ENCODE measurements around the gene SPDL1. TPM values are rescaled to one million over a fixed set of nuclear protein-coding genes. Genes with fewer than 3 reads are reported as not detected.

The SPDL1 gene
- total and polyA plus RNA-seq, 9 donors, result 4.1 to 10.4 (median 7.2) TPM

GRCh38 chr5:169648725-169649310, 65.2 kb downstream of the SPDL1 start:
- intact Hi-C loops (cut with DNase I), result no loop called here
- peaks cover 1% of the 10 kb centered on the region for H3K4me1 ChIP-seq (ENCODE audit: insufficient read depth)
- no peaks in the 10 kb centered on the region for H3K36me3 ChIP-seq
- H3K4me3 ChIP-seq, result no peak overlapping the region
- no peak overlapping the region for H3K27ac ChIP-seq
- no peak for DNase-seq
- TF ChIP-seq CTCF (IDR thresholded peaks at IDR 0.05), result no peak
- TF ChIP-seq POLR2A (IDR thresholded peaks at IDR 0.05), result no peak
- TF ChIP-seq EP300 (IDR thresholded peaks at IDR 0.05), result no peak
- 57 to 74% (median 63%) methylated on average over 13 of the region's 13 CpGs for WGBS, 3 donors
- H3K9me3 ChIP-seq, result no peaks in the 10 kb centered on the region
- no peaks in the 10 kb centered on the region for H3K27me3 ChIP-seq

DNA sequence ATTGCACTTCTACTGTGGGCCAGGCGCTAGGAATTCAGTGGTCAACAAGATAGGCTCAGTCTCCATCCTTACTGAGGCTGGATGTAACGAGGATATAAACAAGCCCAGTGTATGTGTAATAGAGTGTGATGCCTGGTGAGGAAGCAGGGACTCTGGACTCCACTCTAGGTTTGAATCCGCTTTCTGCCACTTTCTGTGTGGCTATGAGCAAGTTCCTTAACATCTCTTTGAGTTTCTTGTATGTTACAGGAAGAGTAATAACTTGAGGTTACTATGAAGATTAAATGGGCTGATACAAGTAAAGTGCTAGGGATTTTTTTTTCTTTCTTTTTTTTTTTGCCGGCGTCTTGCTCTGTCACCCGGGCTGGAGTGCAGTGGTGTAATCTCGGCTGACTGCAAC, 65.9 kb downstream of the SPDL1 start:
- H3K4me1 ChIP-seq (ENCODE audit: insufficient read depth), result peaks cover 1% of the 10 kb centered on the region
- H3K36me3 ChIP-seq, result no peaks in the 10 kb centered on the region
- no peak for TF ChIP-seq POLR2A (IDR thresholded peaks at IDR 0.05)
- TF ChIP-seq EP300 (IDR thresholded peaks at IDR 0.05), result no peak
- TF ChIP-seq CTCF (IDR thresholded peaks at IDR 0.05), result no peak
- H3K9me3 ChIP-seq, result no peaks in the 10 kb centered on the region
- H3K4me3 ChIP-seq, result no peak overlapping the region
- no peak for DNase-seq
- WGBS, 3 donors, result 71 to 75% (median 72%) methylated on average over 7 of the region's 7 CpGs
- H3K27ac ChIP-seq, result no peak overlapping the region
- intact Hi-C loops (cut with DNase I), result no loop called here
- no peaks in the 10 kb centered on the region for H3K27me3 ChIP-seq

DNA sequence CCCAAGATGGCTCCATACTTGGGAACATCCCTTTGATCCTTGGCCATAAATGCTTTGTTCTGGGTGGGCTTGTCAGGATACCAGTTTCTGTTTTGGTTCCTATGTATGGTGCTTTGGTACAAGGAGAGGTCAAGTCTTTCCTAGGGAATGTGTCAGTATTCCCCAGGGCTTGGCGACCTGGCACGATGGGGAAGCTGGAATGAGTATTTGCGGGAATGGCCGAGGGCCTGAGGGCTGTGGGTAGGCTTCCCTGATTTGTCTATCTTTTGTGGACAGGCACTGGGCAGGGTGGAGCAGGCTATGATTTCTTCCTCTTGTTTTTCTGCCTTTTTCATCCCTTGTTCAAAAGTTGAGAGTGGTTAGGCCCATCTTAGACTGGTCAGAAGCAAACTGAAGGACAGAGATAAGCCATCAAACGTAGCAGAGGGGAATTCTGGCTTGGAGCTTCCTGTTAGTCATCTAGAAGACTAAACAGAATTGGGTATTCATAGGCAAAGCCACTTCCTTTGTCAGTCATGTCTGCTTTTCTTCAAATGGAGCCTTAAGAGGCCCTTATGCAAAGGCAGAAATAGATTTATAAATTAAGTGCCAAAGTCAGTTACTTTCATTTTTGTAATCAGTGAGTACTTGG, 67.2 kb downstream of the SPDL1 start:
- WGBS, 3 donors, result 66 to 75% (median 68%) methylated on average over 5 of the region's 5 CpGs
- Histone ChIP-seq H3K4me1 (ENCODE audit: insufficient read depth) (peaks cover 1% of the 10 kb centered on the region), H3K27ac (no peak overlapping the region), H3K36me3 (no peaks in the 10 kb centered on the region), H3K4me3 (no peak overlapping the region), H3K27me3 (no peaks in the 10 kb centered on the region), H3K9me3 (no peaks in the 10 kb centered on the region)
- no peak for DNase-seq
- TF ChIP-seq CTCF (IDR thresholded peaks at IDR 0.05) (no peak), EP300 (IDR thresholded peaks at IDR 0.05) (no peak), POLR2A (IDR thresholded peaks at IDR 0.05) (no peak)
- intact Hi-C loops (cut with DNase I), result no loop called here

DNA sequence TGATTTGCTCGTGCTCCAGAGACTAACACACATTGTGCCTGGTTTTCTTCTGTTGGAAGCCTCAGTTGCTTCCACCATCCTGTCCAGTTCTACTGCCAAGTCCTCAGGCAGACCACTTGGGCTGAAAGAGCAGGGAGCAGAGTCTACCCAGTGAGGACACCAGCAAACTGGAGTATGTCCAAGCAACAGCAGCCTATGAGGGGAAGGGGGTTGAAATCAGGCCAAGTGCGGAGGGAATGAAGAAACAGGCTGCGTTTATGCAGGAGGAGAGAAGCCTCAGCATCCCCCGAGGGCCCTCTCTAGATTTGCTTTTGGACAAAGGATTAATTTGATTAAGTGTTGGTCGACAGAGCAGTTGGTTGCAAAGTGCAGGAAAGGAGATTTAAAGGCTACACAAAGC, 68.0 kb downstream of the SPDL1 start:
- 47 to 54% (median 48%) methylated on average over 5 of the region's 5 CpGs for WGBS, 3 donors
- Histone ChIP-seq H3K27ac (no peak overlapping the region), H3K27me3 (no peaks in the 10 kb centered on the region), H3K9me3 (no peaks in the 10 kb centered on the region), H3K4me3 (no peak overlapping the region), H3K36me3 (no peaks in the 10 kb centered on the region), H3K4me1 (ENCODE audit: insufficient read depth) (peaks cover 1% of the 10 kb centered on the region)
- TF ChIP-seq POLR2A (IDR thresholded peaks at IDR 0.05), result no peak
- TF ChIP-seq EP300 (IDR thresholded peaks at IDR 0.05), result no peak
- TF ChIP-seq CTCF (IDR thresholded peaks at IDR 0.05), result no peak
- intact Hi-C loops (cut with DNase I), result no loop called here
- DNase-seq, result no peak

Measured in ovary (tissue), 9 donors.